Fibroblast of lung (primary cell): ENCODE results near the gene DGLUCY. TPM values are rescaled to one million over a fixed set of nuclear protein-coding genes. Genes with fewer than 3 reads are reported as not detected.

Experiments used
- DNase-seq, 2 donors: peaks; one replicate each; pipeline versions ENCODE4 v3.0.0 to v3.0.0-alpha.2; 2010; ENCODE audit warnings: low read depth in 2 of 2
- H2AFZ ChIP-seq: 2 replicates; pipeline ENCODE4 v1.5.1; 2012; ENCODE audit warnings: low read length, control low read depth, inconsistent platforms
- H3K27ac ChIP-seq: 2 replicates; pipeline ENCODE4 v1.5.1; 2011; ENCODE audit warnings: low read length, control low read depth; ENCODE audit not compliant: insufficient read depth
- H3K27me3 ChIP-seq: 2 replicates; pipeline ENCODE4 v1.5.1; 2011; ENCODE audit warnings: mild to moderate bottlenecking, low read length; ENCODE audit not compliant: control insufficient read depth, insufficient read depth
- H3K36me3 ChIP-seq: 2 replicates; pipeline ENCODE4 v1.5.1; 2011; ENCODE audit warnings: low read length; ENCODE audit not compliant: control insufficient read depth, insufficient read depth
- H3K4me1 ChIP-seq: 2 replicates; pipeline ENCODE4 v1.5.1; 2011; ENCODE audit warnings: low read length; ENCODE audit not compliant: control insufficient read depth, insufficient read depth; ENCODE audit errors: extremely low read depth
- H3K4me2 ChIP-seq: 2 replicates; pipeline ENCODE4 v1.5.1; 2011; ENCODE audit warnings: low read length, control low read depth; ENCODE audit not compliant: insufficient read depth; ENCODE audit errors: extremely low read depth
- H3K4me3 ChIP-seq, 4 experiments: fragments of 200-600 bp in 1 of 4; sonication (generic) in 1 of 4; replicated peaks in 1 of 4; 2 replicates each; pipeline ENCODE4 v1.5.1; 2011 to 2016; ENCODE audit warnings: low read length in 4 of 4, low read depth in 3 of 4, mild to moderate bottlenecking in 3 of 4, control low read depth in 2 of 4, inconsistent platforms in 1 of 4, mixed read lengths in 1 of 4; ENCODE audit not compliant: insufficient read depth in 1 of 4; ENCODE audit errors: control extremely low read depth in 1 of 4
- H3K79me2 ChIP-seq: 2 replicates; pipeline ENCODE4 v1.5.1; 2012; ENCODE audit warnings: mild to moderate bottlenecking, low read length, inconsistent platforms; ENCODE audit not compliant: control insufficient read depth, insufficient read depth
- H3K9ac ChIP-seq: 2 replicates; pipeline ENCODE4 v1.5.1; 2011; ENCODE audit warnings: mild to moderate bottlenecking, low read length, control low read depth; ENCODE audit not compliant: insufficient read depth
- H3K9me3 ChIP-seq: 2 replicates; pipeline ENCODE4 v1.5.1; 2012; ENCODE audit warnings: low read depth, low read length; ENCODE audit not compliant: control insufficient read depth, insufficient read depth
- H4K20me1 ChIP-seq: 2 replicates; pipeline ENCODE4 v1.5.1; 2011; ENCODE audit warnings: low read length; ENCODE audit not compliant: control insufficient read depth, insufficient read depth; ENCODE audit errors: extremely low read depth
- CTCF ChIP-seq, 2 donors: IDR thresholded peaks in 1 of 2; conservative IDR thresholded peaks in 1 of 2; 1 replicate in 1 of 2; 2 replicates in 1 of 2; pipeline ENCODE4 v1.5.1; 2011 to 2012; ENCODE audit warnings: low read length in 2 of 2, control low read depth in 1 of 2, inconsistent platforms in 1 of 2, low read depth in 1 of 2, mild to moderate bottlenecking in 1 of 2
- EZH2 ChIP-seq: IDR thresholded peaks from 2 replicates; pipeline ENCODE4 v1.5.1; 2012; ENCODE audit warnings: low read length, control low read depth, mild to moderate bottlenecking; ENCODE audit errors: missing control alignments
- polyA plus RNA-seq, 2 donors: library from polyadenylated mRNA; depleted of rRNA in 1 of 2; stranded (reverse) in 1 of 2; unstranded in 1 of 2; fragments of >200 nt; gene quantifications; 2 replicates each; pipeline ENCODE4 v1.2.1, GENCODE V29; 2011 to 2012; ENCODE audit warnings: missing spikeins in 1 of 2
- total RNA-seq: library from RNA; depleted of rRNA; stranded (reverse); fragments of >200 nt; gene quantifications from 2 replicates; pipeline ENCODE4 v1.2.1, GENCODE V29; 2014

Gene DGLUCY
- total and polyA plus RNA-seq, 2 donors (not counting 1 experiment from before 2014, with no cell fraction given): 26.7 to 62.1 TPM

GRCh38 chr14:91273273-91273884, 159.5 kb downstream of the DGLUCY start:
- Histone ChIP-seq H3K9me3 (no peaks in the 10 kb centered on the region), H3K36me3 (no peaks in the 10 kb centered on the region), H3K4me2 (no peak overlapping the region), H3K4me3 (no peak overlapping the region), H4K20me1 (no peaks in the 10 kb centered on the region), H3K27ac (no peak overlapping the region), H3K27me3 (no peaks in the 10 kb centered on the region), H3K79me2 (no peaks in the 10 kb centered on the region), H2AFZ (no peak overlapping the region), H3K9ac (no peak overlapping the region), H3K4me1 (peaks cover 6% of the 10 kb centered on the region)
- no peak for TF ChIP-seq CTCF (conservative IDR thresholded peaks at IDR 0.05 in 1 of 2, IDR thresholded peaks at IDR 0.05 in 1 of 2; ENCODE audit: low read depth in 1 of 2, low read length in 2 of 2)
- no peak for TF ChIP-seq EZH2
- DNase-seq: no peak

- DNase-seq: no peak
- no peaks in the 10 kb centered on the region for H3K79me2 ChIP-seq
- H3K9me3 ChIP-seq: no peaks in the 10 kb centered on the region
- no peak overlapping the region for H3K9ac ChIP-seq
- no peak overlapping the region for H3K27ac ChIP-seq
- H2AFZ ChIP-seq: no peak overlapping the region
- H3K4me1 ChIP-seq: peaks cover 6% of the 10 kb centered on the region
- no peaks in the 10 kb centered on the region for H4K20me1 ChIP-seq
- TF ChIP-seq EZH2: no peak
- TF ChIP-seq CTCF (conservative IDR thresholded peaks at IDR 0.05 in 1 of 2, IDR thresholded peaks at IDR 0.05 in 1 of 2; ENCODE audit: low read depth in 1 of 2, low read length in 2 of 2): no peak
- H3K27me3 ChIP-seq: no peaks in the 10 kb centered on the region
- H3K36me3 ChIP-seq: no peaks in the 10 kb centered on the region
- H3K4me3 ChIP-seq: no peak overlapping the region
- no peak overlapping the region for H3K4me2 ChIP-seq
These were observed 160.0 kb downstream of the DGLUCY start for GRCh38 chr14:91273885-91274273.

- TF ChIP-seq CTCF (conservative IDR thresholded peaks at IDR 0.05 in 1 of 2, IDR thresholded peaks at IDR 0.05 in 1 of 2; ENCODE audit: low read depth in 1 of 2, low read length in 2 of 2) (no peak), EZH2 (no peak)
These were observed 160.9 kb downstream of the DGLUCY start for GRCh38 chr14:91274796-91275195.

More at GRCh38 chr14:91274796-91275195, 160.9 kb downstream of the DGLUCY start:
- Histone ChIP-seq H3K4me3 (no peak overlapping the region), H3K79me2 (no peaks in the 10 kb centered on the region), H4K20me1 (no peaks in the 10 kb centered on the region), H3K4me1 (peaks cover under 1% of the 10 kb centered on the region), H3K4me2 (no peak overlapping the region), H3K36me3 (no peaks in the 10 kb centered on the region), H3K9me3 (no peaks in the 10 kb centered on the region), H3K9ac (no peak overlapping the region), H3K27me3 (no peaks in the 10 kb centered on the region), H2AFZ (no peak overlapping the region), H3K27ac (no peak overlapping the region)
- DNase-seq: no peak

Other genes with a start within 250 kb of the DGLUCY start
- 1.0 and 2.0 TPM in 2 replicates for gene RPS6KA5, start 53.4 kb upstream of the DGLUCY start, total RNA-seq
- gene RPS6KA5, start 53.4 kb upstream of the DGLUCY start, polyA plus RNA-seq: 0.59 and 1.9 TPM in 2 replicates
- 0.26 and 0.66 TPM in 2 replicates for gene GPR68, start 130.6 kb downstream of the DGLUCY start, total RNA-seq
- 0.37 and 1.3 TPM in 2 replicates for gene GPR68, start 130.6 kb downstream of the DGLUCY start, polyA plus RNA-seq